ENCODE results near the gene S100A10.

The S100A10 gene

DNA sequence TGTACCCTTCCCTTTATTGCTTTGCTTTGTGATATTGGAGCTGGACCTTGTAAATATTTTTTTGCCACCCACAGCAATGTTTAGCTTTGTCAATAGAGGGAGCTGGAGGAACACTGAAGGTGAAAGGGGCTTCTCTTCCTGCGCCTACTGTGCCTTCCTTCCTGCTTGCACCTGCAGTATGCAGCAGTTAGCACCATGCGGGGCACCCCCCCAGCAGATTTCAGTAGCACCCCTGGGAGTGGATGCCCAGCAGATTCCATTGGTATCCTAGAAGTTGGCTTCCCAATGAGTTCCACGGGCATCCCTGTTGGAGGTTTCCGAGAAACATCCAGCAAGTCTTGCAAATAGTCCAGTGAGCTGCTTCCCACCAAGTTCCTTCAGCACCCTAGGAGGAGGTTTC lies 25.6 kb downstream of the S100A10 start:
- DNase-seq = peak; percentile 34 to 77
- no peaks in the 10 kb centered on the region for H3K79me1 ChIP-seq (ENCODE audit: low read length)
- no peak overlapping the region for H3K4ac ChIP-seq (ENCODE audit: low read depth, low read length)
- no peak overlapping the region for H4K12ac ChIP-seq (ENCODE audit: low read depth, low read length)
- peaks cover 3 to 7% of the 10 kb centered on the region in 2 experiments for H3K4me1 ChIP-seq (ENCODE audit: control insufficient read depth in 1 of 2, insufficient read depth in 2 of 2, low read length in 2 of 2)
- no peaks in the 10 kb centered on the region for H3K9me3 ChIP-seq (ENCODE audit: insufficient read depth, low read depth, low read length)
- no peak overlapping the region for H3K4me3 ChIP-seq (ENCODE audit: low read depth, low read length)
- no peaks in the 10 kb centered on the region for H3K36me3 ChIP-seq (ENCODE audit: control insufficient read depth in 1 of 2, insufficient read depth in 2 of 2, low read length in 2 of 2)
- no peak overlapping the region for H2AK5ac ChIP-seq (ENCODE audit: low read length)
- no peak overlapping the region for H3K9ac ChIP-seq (ENCODE audit: low read length)
- WGBS (ENCODE audit: extremely low coverage, insufficient coverage, insufficient read length) = no CpG with 5 or more reads among the region's 4 CpGs
- H3K4me2 ChIP-seq (ENCODE audit: low read length) = no peak overlapping the region
- H3K23ac ChIP-seq (ENCODE audit: low read length) = no peak overlapping the region
- no peak overlapping the region for H3K18ac ChIP-seq (ENCODE audit: low read length)
- H3K27ac ChIP-seq (ENCODE audit: low read depth, low read length) = no peak overlapping the region
- no peak overlapping the region for H3K14ac ChIP-seq (ENCODE audit: low read length)
- no peak overlapping the region for H4K8ac ChIP-seq (ENCODE audit: low read depth, low read length)
- no peak overlapping the region for H2BK5ac ChIP-seq (ENCODE audit: low read depth, low read length, poor library complexity)
- H2AFZ ChIP-seq (ENCODE audit: insufficient read depth, low read length, poor library complexity) = no peak overlapping the region
- H3K79me2 ChIP-seq (ENCODE audit: control insufficient read depth, insufficient read depth, low read length, poor library complexity) = no peaks in the 10 kb centered on the region
- H4K91ac ChIP-seq (ENCODE audit: low read depth, low read length) = no peak overlapping the region
- no peaks in the 10 kb centered on the region for H3K27me3 ChIP-seq (ENCODE audit: insufficient read depth, low read length)
- H2BK12ac ChIP-seq (ENCODE audit: low read length) = no peak overlapping the region
- H2BK120ac ChIP-seq (ENCODE audit: insufficient read depth, low read length, poor library complexity) = no peak overlapping the region

DNA sequence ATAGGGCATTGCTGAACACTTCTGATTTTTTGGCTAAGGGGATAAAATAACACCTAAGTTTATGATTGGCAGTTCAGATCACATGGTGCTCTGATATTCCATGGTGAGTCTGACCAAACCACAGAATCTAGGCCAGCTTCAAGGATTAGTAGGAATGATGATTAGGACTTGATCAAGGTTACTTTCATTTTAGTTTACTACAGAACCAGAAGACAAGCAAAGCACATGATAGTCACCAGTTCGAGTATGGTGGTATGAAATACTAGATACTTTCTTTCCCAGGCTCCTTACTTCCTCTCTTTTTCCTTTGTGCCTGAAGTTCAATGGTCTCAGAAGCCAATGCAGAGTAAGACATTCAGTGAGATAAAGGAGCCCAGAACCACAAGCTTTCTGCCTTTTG lies 26.6 kb downstream of the S100A10 start:
- H3K18ac ChIP-seq (ENCODE audit: low read length) = no peak overlapping the region
- H2BK5ac ChIP-seq (ENCODE audit: low read depth, low read length, poor library complexity) = no peak overlapping the region
- no peaks in the 10 kb centered on the region for H3K27me3 ChIP-seq (ENCODE audit: insufficient read depth, low read length)
- H3K27ac ChIP-seq (ENCODE audit: low read depth, low read length) = no peak overlapping the region
- H4K8ac ChIP-seq (ENCODE audit: low read depth, low read length) = no peak overlapping the region
- peaks cover 3% of the 10 kb centered on the region in 2 experiments for H3K4me1 ChIP-seq (ENCODE audit: control insufficient read depth in 1 of 2, insufficient read depth in 2 of 2, low read length in 2 of 2)
- no peak overlapping the region for H2BK12ac ChIP-seq (ENCODE audit: low read length)
- no peak overlapping the region for H4K91ac ChIP-seq (ENCODE audit: low read depth, low read length)
- no peaks in the 10 kb centered on the region for H3K9me3 ChIP-seq (ENCODE audit: insufficient read depth, low read depth, low read length)
- no peak overlapping the region for H3K9ac ChIP-seq (ENCODE audit: low read length)
- no peak overlapping the region for H3K4me3 ChIP-seq (ENCODE audit: low read depth, low read length)
- no peak overlapping the region for H3K23ac ChIP-seq (ENCODE audit: low read length)
- WGBS (ENCODE audit: extremely low coverage, insufficient coverage, insufficient read length) = no CpG with 5 or more reads among the region's 1 CpG
- no peak overlapping the region for H3K4me2 ChIP-seq (ENCODE audit: low read length)
- no peak for DNase-seq
- no peak overlapping the region for H4K12ac ChIP-seq (ENCODE audit: low read depth, low read length)
- no peak overlapping the region for H2AK5ac ChIP-seq (ENCODE audit: low read length)
- H3K79me2 ChIP-seq (ENCODE audit: control insufficient read depth, insufficient read depth, low read length, poor library complexity) = no peaks in the 10 kb centered on the region
- no peaks in the 10 kb centered on the region for H3K79me1 ChIP-seq (ENCODE audit: low read length)
- no peak overlapping the region for H3K14ac ChIP-seq (ENCODE audit: low read length)
- no peak overlapping the region for H3K4ac ChIP-seq (ENCODE audit: low read depth, low read length)
- H2AFZ ChIP-seq (ENCODE audit: insufficient read depth, low read length, poor library complexity) = no peak overlapping the region
- no peak overlapping the region for H2BK120ac ChIP-seq (ENCODE audit: insufficient read depth, low read length, poor library complexity)
- H3K36me3 ChIP-seq (ENCODE audit: control insufficient read depth in 1 of 2, insufficient read depth in 2 of 2, low read length in 2 of 2) = no peaks in the 10 kb centered on the region

DNA sequence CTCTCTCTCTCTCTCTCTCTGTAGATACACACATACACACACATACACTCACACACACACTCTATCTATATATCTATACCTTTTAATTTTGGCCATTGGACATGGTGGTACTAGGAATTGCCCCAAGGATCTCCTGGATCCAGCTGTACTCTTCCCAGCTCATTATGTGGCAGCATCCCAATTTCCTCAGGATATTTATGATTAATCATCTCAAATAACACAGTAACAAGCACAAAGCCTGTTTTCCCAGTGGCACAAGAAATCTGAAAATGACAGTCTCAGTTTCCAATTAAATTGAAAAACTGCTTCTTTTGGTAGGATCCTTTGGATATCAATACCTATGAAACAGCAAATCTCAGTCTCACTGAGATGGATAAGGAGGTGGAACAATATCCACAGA lies 27.6 kb downstream of the S100A10 start:
- Histone ChIP-seq H3K23ac (ENCODE audit: low read length) (no peak overlapping the region), H3K79me2 (ENCODE audit: control insufficient read depth, insufficient read depth, low read length, poor library complexity) (no peaks in the 10 kb centered on the region), H4K8ac (ENCODE audit: low read depth, low read length) (no peak overlapping the region), H3K27ac (ENCODE audit: low read depth, low read length) (no peak overlapping the region), H3K9ac (ENCODE audit: low read length) (no peak overlapping the region), H3K4me1 (ENCODE audit: control insufficient read depth in 1 of 2, insufficient read depth in 2 of 2, low read length in 2 of 2) (peaks cover 3% of the 10 kb centered on the region in 2 experiments), H3K4me2 (ENCODE audit: low read length) (no peak overlapping the region), H3K9me3 (ENCODE audit: insufficient read depth, low read depth, low read length) (no peaks in the 10 kb centered on the region), H3K4me3 (ENCODE audit: low read depth, low read length) (no peak overlapping the region), H3K4ac (ENCODE audit: low read depth, low read length) (no peak overlapping the region), H2AK5ac (ENCODE audit: low read length) (no peak overlapping the region), H2AFZ (ENCODE audit: insufficient read depth, low read length, poor library complexity) (no peak overlapping the region), H3K36me3 (ENCODE audit: control insufficient read depth in 1 of 2, insufficient read depth in 2 of 2, low read length in 2 of 2) (no peaks in the 10 kb centered on the region), H3K27me3 (ENCODE audit: insufficient read depth, low read length) (no peaks in the 10 kb centered on the region), H2BK5ac (ENCODE audit: low read depth, low read length, poor library complexity) (no peak overlapping the region), H3K79me1 (ENCODE audit: low read length) (no peaks in the 10 kb centered on the region), H3K14ac (ENCODE audit: low read length) (no peak overlapping the region), H3K18ac (ENCODE audit: low read length) (no peak overlapping the region), H2BK12ac (ENCODE audit: low read length) (no peak overlapping the region), H2BK120ac (ENCODE audit: insufficient read depth, low read length, poor library complexity) (no peak overlapping the region), H4K91ac (ENCODE audit: low read depth, low read length) (no peak overlapping the region), H4K12ac (ENCODE audit: low read depth, low read length) (no peak overlapping the region)
- DNase-seq = no peak

DNA sequence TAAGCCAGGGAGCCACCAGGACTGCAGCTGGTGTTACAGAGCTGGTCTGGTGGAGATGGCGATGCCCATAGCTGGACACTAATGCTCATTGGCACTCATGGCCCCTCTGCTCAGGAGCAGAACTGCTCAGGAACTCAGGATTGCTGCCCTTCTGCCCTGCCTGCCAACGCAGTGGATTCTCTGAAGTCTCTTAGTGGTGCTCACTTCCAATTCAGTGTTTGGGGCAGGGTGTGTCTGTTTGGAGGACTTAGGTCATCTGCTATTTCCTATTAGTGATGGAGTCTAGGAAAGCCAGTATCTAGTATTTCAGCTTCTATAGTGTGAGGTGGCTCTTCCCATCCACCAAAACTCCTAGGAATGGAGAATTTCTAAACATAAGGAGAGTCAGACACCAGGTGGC lies 29.1 kb downstream of the S100A10 start:
- H2AFZ ChIP-seq (ENCODE audit: insufficient read depth, low read length, poor library complexity) = no peak overlapping the region
- no peak overlapping the region for H2BK120ac ChIP-seq (ENCODE audit: insufficient read depth, low read length, poor library complexity)
- H3K9ac ChIP-seq (ENCODE audit: low read length) = no peak overlapping the region
- H3K14ac ChIP-seq (ENCODE audit: low read length) = no peak overlapping the region
- no peaks in the 10 kb centered on the region for H3K9me3 ChIP-seq (ENCODE audit: insufficient read depth, low read depth, low read length)
- no peak overlapping the region for H2BK12ac ChIP-seq (ENCODE audit: low read length)
- H3K4me2 ChIP-seq (ENCODE audit: low read length) = no peak overlapping the region
- H3K79me2 ChIP-seq (ENCODE audit: control insufficient read depth, insufficient read depth, low read length, poor library complexity) = no peaks in the 10 kb centered on the region
- WGBS (ENCODE audit: extremely low coverage, insufficient coverage, insufficient read length) = no CpG with 5 or more reads among the region's 2 CpGs
- no peak overlapping the region for H4K12ac ChIP-seq (ENCODE audit: low read depth, low read length)
- no peak overlapping the region for H4K8ac ChIP-seq (ENCODE audit: low read depth, low read length)
- H3K23ac ChIP-seq (ENCODE audit: low read length) = no peak overlapping the region
- no peak overlapping the region for H3K27ac ChIP-seq (ENCODE audit: low read depth, low read length)
- H3K79me1 ChIP-seq (ENCODE audit: low read length) = no peaks in the 10 kb centered on the region
- no peaks in the 10 kb centered on the region for H3K27me3 ChIP-seq (ENCODE audit: insufficient read depth, low read length)
- H3K4me1 ChIP-seq (ENCODE audit: control insufficient read depth in 1 of 2, insufficient read depth in 2 of 2, low read length in 2 of 2) = peaks cover 3% of the 10 kb centered on the region in 2 experiments
- H3K4me3 ChIP-seq (ENCODE audit: low read depth, low read length) = no peak overlapping the region
- DNase-seq = no peak
- no peak overlapping the region for H2BK5ac ChIP-seq (ENCODE audit: low read depth, low read length, poor library complexity)
- no peak overlapping the region for H3K18ac ChIP-seq (ENCODE audit: low read length)
- no peak overlapping the region for H3K4ac ChIP-seq (ENCODE audit: low read depth, low read length)
- H2AK5ac ChIP-seq (ENCODE audit: low read length) = no peak overlapping the region
- no peaks in the 10 kb centered on the region for H3K36me3 ChIP-seq (ENCODE audit: control insufficient read depth in 1 of 2, insufficient read depth in 2 of 2, low read length in 2 of 2)
- H4K91ac ChIP-seq (ENCODE audit: low read depth, low read length) = no peak overlapping the region
